GM23338 (cell line): ENCODE measurements around the gene PTCH2.

Experiments
- CREB1 ChIP-seq: fragments of 250-450 bp; sonication (Bioruptor Pico); IDR thresholded peaks from 2 replicates; pipeline ENCODE4 v1.5.0; 2020; ENCODE audit warnings: low read depth, mild to moderate bottlenecking, moderate library complexity
- CTCF ChIP-seq, 2 experiments: fragments of 200-600 bp in 1 of 2; sonication (generic) in 1 of 2; conservative IDR thresholded peaks; 2 replicates each; pipeline versions ENCODE4 v1.5.1 to v1.6.1; 2016 to 2017; ENCODE audit warnings: antibody characterized with exemption in 2 of 2, low read depth in 2 of 2, mild to moderate bottlenecking in 2 of 2, moderate library complexity in 1 of 2
- ETS1 ChIP-seq: IDR thresholded peaks from 2 replicates; pipeline ENCODE4 v1.6.1; 2016; ENCODE audit warnings: antibody characterized with exemption
- EZH2 ChIP-seq: fragments of 200-600 bp; sonication (generic); IDR thresholded peaks from one replicate; pipeline ENCODE4 v1.8.0; 2017; ENCODE audit warnings: antibody characterized with exemption, mild to moderate bottlenecking, low read depth; ENCODE audit not compliant: unreplicated experiment
- EZH2phosphoT487 ChIP-seq: fragments of 200-600 bp; sonication (generic); IDR thresholded peaks from one replicate; pipeline ENCODE4 v1.8.1; 2018; ENCODE audit warnings: antibody characterized with exemption; ENCODE audit not compliant: unreplicated experiment
- JUNB ChIP-seq: IDR thresholded peaks from one replicate; pipeline ENCODE4 v1.6.1; 2016; ENCODE audit warnings: antibody characterized with exemption; ENCODE audit not compliant: unreplicated experiment
- NANOG ChIP-seq: IDR thresholded peaks from 2 replicates; pipeline ENCODE4 v1.6.1; 2016; ENCODE audit warnings: antibody characterized with exemption, borderline replicate concordance
- POLR2AphosphoS5 ChIP-seq: IDR thresholded peaks from 2 replicates; pipeline ENCODE4 v1.6.1; 2016; ENCODE audit warnings: antibody characterized with exemption, low read depth
- REST ChIP-seq: IDR thresholded peaks from one replicate; pipeline ENCODE4 v1.6.1; 2018; ENCODE audit warnings: antibody characterized with exemption; ENCODE audit not compliant: unreplicated experiment
- STAT1 ChIP-seq: IDR thresholded peaks from one replicate; pipeline ENCODE4 v1.6.1; 2016; ENCODE audit warnings: antibody characterized with exemption; ENCODE audit not compliant: unreplicated experiment
- ZNF114 ChIP-seq: fragments of 250-450 bp; sonication (Bioruptor Pico); IDR thresholded peaks from 2 replicates; pipeline ENCODE4 v1.5.0; 2020; ENCODE audit warnings: mild to moderate bottlenecking, moderate library complexity
- ZNF331 ChIP-seq: fragments of 250-450 bp; sonication (Bioruptor Pico); IDR thresholded peaks from 2 replicates; pipeline ENCODE4 v1.5.0; 2020; ENCODE audit warnings: low read depth, mild to moderate bottlenecking, moderate library complexity
- ZNF462 ChIP-seq: fragments of 250-450 bp; sonication (Bioruptor Pico); IDR thresholded peaks from 2 replicates; pipeline ENCODE4 v1.5.0; 2020; ENCODE audit warnings: mild to moderate bottlenecking, moderate library complexity

- peak; percentile 42 to 49 for TF ChIP-seq CTCF (conservative IDR thresholded peaks at IDR 0.05; ENCODE audit: low read depth in 2 of 2)
- TF ChIP-seq JUNB = no peak
- no peak for TF ChIP-seq EZH2
- no peak for TF ChIP-seq POLR2AphosphoS5
- no peak for TF ChIP-seq EZH2phosphoT487
- no peak for TF ChIP-seq ETS1
- no peak for TF ChIP-seq STAT1
- TF ChIP-seq CREB1 (CRISPR knock-in tag) = no peak
- no peak for TF ChIP-seq REST
- no peak for TF ChIP-seq NANOG
- no peak for TF ChIP-seq ZNF462 (CRISPR knock-in tag)
- TF ChIP-seq ZNF331 (CRISPR knock-in tag) = no peak
- TF ChIP-seq ZNF114 (CRISPR knock-in tag) = no peak
Observed at GRCh38 chr1:44805311-44806024, 37.6 kb downstream of the PTCH2 start.
